ENCODE data around the gene PADI2. TPM values are rescaled to one million over a fixed set of nuclear protein-coding genes. Genes with fewer than 3 reads are reported as not detected.

Gene PADI2
- total RNA-seq, 2 donors from 2014 or later = 177 to 211 TPM

GRCh38 chr1:17098446-17099317 lies 20.6 kb downstream of the PADI2 start:
- DNase-seq = no peak
- Histone ChIP-seq H3K4me3 (no peak overlapping the region), H3K9ac (ENCODE audit: low read depth in 2 of 2, low read length in 2 of 2) (no peak overlapping the region), H3K27me3 (no peaks in the 10 kb centered on the region), H3K4me1 (no peaks in the 10 kb centered on the region), H3K36me3 (no peaks in the 10 kb centered on the region), H3K9me3 (no peaks in the 10 kb centered on the region), H3K27ac (no peak overlapping the region)
- intact Hi-C loops (cut with DNase I) = no loop called here
- no peak for TF ChIP-seq CTCF (IDR thresholded peaks at IDR 0.05)

- peak; percentile 46 for DNase-seq
- Histone ChIP-seq H3K4me1 (no peaks in the 10 kb centered on the region), H3K27ac (no peak overlapping the region), H3K9me3 (no peaks in the 10 kb centered on the region), H3K4me3 (no peak overlapping the region), H3K36me3 (no peaks in the 10 kb centered on the region), H3K27me3 (no peaks in the 10 kb centered on the region), H3K9ac (ENCODE audit: low read depth in 2 of 2, low read length in 2 of 2) (peak overlapping the region in 1 of 2 donors; percentile 21)
- TF ChIP-seq CTCF (IDR thresholded peaks at IDR 0.05) = no peak
- intact Hi-C loops (cut with DNase I) = no loop called here
Observed at GRCh38 chr1:17097787-17098186, 21.5 kb downstream of the PADI2 start.

GRCh38 chr1:17097147-17097546 lies 22.1 kb downstream of the PADI2 start:
- Histone ChIP-seq H3K9ac (ENCODE audit: low read depth in 2 of 2, low read length in 2 of 2) (no peak overlapping the region), H3K4me3 (no peak overlapping the region), H3K9me3 (no peaks in the 10 kb centered on the region), H3K27ac (no peak overlapping the region), H3K27me3 (no peaks in the 10 kb centered on the region), H3K36me3 (no peaks in the 10 kb centered on the region), H3K4me1 (no peaks in the 10 kb centered on the region)
- no peak for TF ChIP-seq CTCF (IDR thresholded peaks at IDR 0.05)
- no peak for DNase-seq
- intact Hi-C loops (cut with DNase I) = no loop called here

GRCh38 chr1:17096584-17096983 lies 22.7 kb downstream of the PADI2 start:
- no peak for DNase-seq
- no peaks in the 10 kb centered on the region for H3K4me1 ChIP-seq
- intact Hi-C loops (cut with DNase I) = no loop called here
- H3K9me3 ChIP-seq = no peaks in the 10 kb centered on the region
- H3K9ac ChIP-seq (ENCODE audit: low read depth in 2 of 2, low read length in 2 of 2) = no peak overlapping the region
- no peak for TF ChIP-seq CTCF (IDR thresholded peaks at IDR 0.05)
- H3K4me3 ChIP-seq = no peak overlapping the region
- H3K27me3 ChIP-seq = no peaks in the 10 kb centered on the region
- H3K36me3 ChIP-seq = no peaks in the 10 kb centered on the region
- H3K27ac ChIP-seq = no peak overlapping the region

- H3K27me3 ChIP-seq = no peaks in the 10 kb centered on the region
- H3K36me3 ChIP-seq = no peaks in the 10 kb centered on the region
- no peak for DNase-seq
- no peak overlapping the region for H3K4me3 ChIP-seq
- intact Hi-C loops (cut with DNase I) = no loop called here
- no peak overlapping the region for H3K9ac ChIP-seq (ENCODE audit: low read depth in 2 of 2, low read length in 2 of 2)
- TF ChIP-seq CTCF (IDR thresholded peaks at IDR 0.05) = no peak
- no peaks in the 10 kb centered on the region for H3K4me1 ChIP-seq
- no peak overlapping the region for H3K27ac ChIP-seq
- H3K9me3 ChIP-seq = no peaks in the 10 kb centered on the region
Observed at GRCh38 chr1:17095141-17095540, 24.1 kb downstream of the PADI2 start.

Measured in colonic mucosa (tissue), 4 donors.